ENCODE data around the gene SLTM.

DNA sequence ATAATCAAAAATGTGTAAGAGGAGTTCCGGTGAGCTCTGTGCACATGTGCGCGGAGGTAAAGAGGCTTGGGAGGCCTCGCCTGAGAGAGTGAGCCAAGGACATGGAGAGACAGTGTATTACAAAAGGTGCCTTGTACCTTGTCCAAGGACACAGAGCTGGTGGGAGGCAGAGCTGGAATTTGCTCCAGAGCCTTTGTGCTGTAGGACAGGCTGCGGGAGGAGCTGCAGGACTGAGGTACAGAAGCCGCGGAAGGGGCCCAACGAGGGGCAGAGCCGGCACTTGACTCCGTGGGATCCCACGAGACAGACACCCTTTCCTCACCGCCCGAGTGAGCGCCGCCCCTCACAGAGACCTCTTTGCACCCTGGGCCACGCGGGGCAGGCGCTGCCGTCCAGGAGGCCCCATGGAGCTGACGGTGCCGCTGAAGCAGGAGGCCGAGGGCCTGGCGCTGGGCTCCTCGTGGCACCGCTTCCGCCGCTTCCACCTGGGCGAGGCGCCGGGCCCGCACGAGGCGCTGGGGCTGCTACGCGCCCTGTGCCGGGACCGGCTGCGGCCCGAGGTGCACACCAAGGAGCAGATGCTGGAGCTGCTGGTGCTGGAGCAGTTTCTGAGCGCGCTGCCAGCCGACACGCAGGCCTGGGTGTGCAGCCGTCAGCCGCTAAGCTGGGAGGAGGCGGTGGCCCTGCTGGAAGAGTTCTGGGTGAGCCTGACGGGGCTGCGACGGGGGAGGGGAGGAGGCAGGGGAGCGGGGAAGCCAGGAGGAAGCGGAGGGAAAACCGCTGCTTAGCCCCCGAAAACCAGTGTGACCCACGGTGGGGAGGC is 68.7 kb downstream of the SLTM start:
- TF ChIP-seq TAF1 (IDR thresholded peaks at IDR 0.05; ENCODE audit: borderline replicate concordance, insufficient read depth, low read length) = no peak
- TF ChIP-seq SIN3A (IDR thresholded peaks at IDR 0.05; ENCODE audit: borderline replicate concordance, insufficient read depth, low read length) = no peak

Data from PFSK-1 (cell line).